SIG-M5 (cell line): Measurements from ENCODE around the gene SLC6A20.
"Not testable (repeated sequence)": the region's sequence is repeated elsewhere in the genome, so short reads cannot be mapped to it uniquely, and the experiment has no call there.

Experiments
- DNase-seq: peaks from one replicate; lab custom pipeline; 2025; lab: John Stamatoyannopoulos, UW

Gene SLC6A20

DNA sequence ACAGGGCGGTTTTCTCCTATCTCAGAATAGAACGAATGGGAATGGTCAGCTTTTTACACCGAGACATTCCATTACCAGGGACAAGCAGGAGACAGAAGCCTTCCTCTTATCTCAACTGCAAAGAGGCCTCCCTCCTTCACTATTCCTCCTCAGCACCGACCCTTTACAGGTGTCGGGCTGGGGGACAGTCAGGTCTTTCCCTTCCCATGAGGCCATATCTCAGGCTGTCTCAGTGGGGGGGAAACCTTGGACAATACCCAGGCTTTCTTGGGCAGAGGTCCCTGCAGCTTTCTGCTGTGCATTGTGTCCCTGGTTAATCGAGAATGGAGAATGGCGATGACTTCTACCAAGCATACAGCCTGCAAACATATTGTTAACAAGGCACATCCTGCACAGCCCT, 39.2 kb downstream of the SLC6A20 start:
- not testable (repeated sequence) for DNase-seq

GRCh38 chr3:45756055-45756454, 40.3 kb downstream of the SLC6A20 start:
- DNase-seq, result no peak

DNA sequence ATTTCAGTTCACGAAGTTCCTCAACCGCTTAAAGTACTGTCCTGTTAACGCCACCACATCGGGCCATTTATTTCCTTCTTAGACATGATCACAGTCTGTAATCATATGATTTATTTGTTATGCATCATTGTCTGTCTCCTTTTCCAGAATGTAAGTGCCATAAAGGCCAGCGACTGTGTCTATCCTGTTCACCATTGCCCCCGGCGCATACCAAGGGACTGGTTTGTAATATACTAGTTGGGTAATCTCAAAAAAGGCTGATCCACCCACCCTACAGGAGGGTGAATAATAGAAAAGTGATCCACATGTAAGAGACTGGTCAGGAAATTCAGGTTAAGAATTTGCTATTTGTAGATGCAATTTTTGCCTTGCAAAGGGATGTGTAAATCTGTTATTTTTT, 41.9 kb downstream of the SLC6A20 start:
- no peak for DNase-seq

DNA sequence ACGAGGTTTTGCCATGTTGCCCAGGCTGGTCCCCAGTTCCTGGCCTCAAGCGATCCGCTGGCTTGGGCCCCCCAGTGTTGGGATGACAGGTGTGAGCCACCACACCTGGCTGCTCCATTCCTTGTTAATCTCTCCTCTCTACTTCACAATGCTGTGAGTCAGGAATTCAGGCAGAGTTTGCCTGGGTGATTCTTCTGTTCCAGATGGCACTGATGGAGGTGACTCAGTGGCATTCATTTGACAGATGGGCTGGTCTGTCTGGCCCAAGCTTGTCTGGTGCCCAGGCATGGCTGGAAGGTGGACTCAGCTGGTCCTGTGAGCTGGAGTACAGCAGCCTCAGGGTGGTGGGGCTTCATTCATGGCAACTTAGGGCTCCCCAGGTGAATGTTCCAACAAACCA, 43.2 kb downstream of the SLC6A20 start:
- DNase-seq, result no peak

DNA sequence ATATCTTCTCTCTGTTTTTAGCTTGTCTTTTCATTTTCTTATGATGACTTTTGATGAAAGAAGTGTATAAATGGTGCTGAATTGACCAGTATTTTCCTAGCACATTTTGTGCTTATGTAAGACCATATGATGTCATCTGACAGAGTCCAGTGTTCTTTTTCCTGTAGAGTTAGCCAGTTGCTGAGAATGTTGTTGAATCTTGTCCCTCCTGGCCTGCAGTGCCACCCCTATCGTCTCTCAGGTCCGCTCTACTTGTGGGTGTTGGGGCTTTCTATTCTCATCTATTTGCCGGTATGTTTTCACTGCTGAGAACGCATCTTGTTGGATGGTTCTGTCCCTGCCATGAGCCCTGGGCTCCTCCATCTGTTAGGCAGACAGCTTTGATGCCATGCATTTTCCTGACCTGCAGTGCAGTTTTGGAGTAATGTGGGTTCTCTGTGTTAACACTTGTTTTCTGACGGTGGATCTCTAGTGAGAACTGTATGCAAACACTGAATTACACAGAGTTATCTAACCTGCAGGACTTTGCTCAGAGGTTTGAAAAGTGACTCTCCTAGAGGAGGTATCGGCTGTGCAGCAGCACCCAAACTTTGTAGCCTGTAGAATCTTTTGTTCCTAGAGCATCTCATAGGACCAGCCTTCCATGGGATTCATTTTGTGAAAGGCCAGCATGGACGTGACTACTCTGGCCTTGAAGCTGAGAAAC, 44.6 kb downstream of the SLC6A20 start:
- no peak for DNase-seq

- no peak for DNase-seq
These were observed 46.5 kb downstream of the SLC6A20 start for GRCh38 chr3:45749880-45750279.

- not testable (repeated sequence) for DNase-seq
These were observed 47.2 kb downstream of the SLC6A20 start for GRCh38 chr3:45749036-45749600.

DNA sequence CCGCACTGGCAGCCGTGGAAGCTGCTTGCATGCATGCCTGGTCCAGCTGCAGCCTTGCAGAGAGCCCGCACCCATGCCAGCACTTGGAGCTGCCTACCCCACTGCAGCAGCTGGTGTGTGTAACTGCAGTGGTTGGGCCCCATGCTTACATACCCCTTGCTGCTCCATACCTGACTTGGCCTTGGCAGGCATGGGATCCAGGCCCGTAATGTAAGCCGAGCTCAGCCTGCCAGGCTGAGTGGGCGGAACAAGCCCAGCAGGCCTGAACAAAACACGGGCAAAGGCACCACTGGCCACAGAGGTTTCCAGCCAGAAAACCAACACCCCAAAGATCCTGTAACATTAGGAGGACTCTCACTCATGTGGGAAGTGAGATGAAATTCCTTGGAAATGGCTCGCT, 48.3 kb downstream of the SLC6A20 start:
- DNase-seq, result no peak

DNA sequence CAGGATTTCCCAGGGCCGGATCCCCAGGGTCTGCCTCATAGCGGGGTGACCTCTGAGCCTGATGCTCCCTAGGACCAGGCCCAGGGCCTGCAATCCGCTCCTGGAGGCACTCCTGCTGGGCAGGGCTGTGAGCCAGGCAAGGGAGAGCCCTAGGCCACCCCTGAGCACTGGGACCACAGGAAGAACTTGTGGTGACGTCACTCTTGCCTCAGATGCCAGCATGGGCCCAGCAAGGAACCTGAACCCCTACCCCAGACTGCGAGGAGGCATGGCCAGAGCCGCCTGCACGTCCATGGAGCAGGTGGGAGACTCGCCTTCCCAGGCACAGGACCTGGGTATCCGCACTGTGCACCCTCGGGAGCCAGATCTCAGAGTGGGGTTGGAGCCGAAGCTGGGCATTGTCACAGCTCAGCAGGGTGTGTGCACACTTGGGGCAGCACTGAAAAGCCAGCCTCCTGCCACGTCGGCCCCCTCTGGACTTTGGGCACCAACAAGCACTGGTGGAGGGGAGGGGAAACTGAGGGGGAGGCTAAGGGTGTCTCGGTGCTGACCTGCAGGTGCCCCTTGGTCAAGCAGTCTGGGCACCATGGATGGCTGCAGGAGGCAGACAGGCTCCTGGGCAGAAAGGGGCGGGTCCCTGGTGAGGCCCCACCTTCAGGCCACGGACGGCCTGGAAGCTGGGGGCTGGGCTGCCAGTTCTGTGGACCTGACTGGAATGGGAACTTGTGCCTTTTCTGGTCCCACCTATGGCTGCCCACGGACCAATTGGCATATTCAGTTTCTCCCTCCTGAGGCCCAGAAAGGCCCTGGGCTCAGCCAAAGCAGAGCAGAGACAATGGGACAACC, 49.3 kb downstream of the SLC6A20 start:
- DNase-seq, result no peak

DNA sequence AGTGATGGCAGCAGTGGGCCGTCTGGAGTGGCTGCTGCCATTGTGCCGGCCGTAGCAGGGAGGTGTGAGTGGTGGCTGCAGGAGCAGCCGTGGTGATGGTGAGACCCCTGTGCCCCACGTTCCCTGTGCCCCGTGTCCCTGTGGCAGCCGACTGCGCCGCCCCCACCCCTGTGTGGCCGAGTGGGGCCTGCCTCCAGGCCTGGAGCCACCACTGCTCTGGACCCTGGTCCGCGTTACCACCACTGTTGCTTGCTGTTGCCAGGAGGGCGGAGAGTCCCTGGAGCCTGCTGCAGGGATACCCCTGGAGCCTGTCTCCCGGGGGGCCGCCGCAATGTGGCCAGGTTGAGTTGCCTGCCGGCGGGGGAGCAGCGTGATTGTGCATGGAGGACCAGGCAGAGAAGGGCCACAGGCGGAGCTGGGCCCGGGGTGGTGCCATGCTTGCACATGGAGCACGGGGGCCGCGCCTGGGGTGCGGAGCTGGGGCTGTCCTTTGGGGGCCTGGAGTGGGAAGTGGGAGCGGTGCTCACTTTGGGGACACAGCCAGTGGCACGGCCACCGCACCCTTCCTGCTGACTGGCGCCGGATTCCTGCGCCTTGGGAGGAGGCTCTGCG, 50.1 kb downstream of the SLC6A20 start:
- DNase-seq, result no peak

DNA sequence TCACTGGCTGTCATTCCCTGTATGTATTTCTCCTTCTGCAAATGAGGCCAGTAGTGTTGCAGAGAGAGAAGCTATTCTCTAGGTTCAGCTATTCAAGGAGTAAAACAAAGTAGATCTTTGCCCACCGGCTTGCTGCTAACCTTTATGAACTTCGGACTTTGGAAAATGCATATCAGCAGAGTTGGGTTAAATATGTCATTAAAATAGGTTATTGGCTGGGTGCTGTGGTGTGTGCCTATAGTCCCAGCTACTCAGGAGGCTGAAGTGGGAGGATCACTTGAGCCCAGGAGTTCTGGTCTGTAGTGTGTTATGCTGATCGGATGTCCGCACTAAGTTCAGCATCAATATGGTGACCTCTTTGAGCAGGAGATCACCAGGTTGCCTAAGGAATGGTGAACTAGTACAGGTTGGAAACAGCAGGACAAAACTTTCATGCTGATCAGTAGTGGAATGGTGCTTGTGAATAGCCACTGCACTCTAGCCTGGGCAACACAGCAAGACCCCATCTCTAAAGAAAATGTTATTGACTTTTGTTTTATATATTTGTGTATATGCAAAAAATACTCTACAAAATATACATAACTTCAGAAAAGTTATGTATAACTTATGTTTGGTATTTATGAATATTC, 53.8 kb downstream of the SLC6A20 start:
- no peak for DNase-seq

- no peak for DNase-seq
These were observed 54.4 kb downstream of the SLC6A20 start for GRCh38 chr3:45741742-45742460.

GRCh38 chr3:45741247-45741646, 55.1 kb downstream of the SLC6A20 start:
- no peak for DNase-seq

GRCh38 chr3:45739991-45740390, 56.3 kb downstream of the SLC6A20 start:
- DNase-seq, result no peak

GRCh38 chr3:45737234-45737633, 59.1 kb downstream of the SLC6A20 start:
- DNase-seq, result no peak

DNA sequence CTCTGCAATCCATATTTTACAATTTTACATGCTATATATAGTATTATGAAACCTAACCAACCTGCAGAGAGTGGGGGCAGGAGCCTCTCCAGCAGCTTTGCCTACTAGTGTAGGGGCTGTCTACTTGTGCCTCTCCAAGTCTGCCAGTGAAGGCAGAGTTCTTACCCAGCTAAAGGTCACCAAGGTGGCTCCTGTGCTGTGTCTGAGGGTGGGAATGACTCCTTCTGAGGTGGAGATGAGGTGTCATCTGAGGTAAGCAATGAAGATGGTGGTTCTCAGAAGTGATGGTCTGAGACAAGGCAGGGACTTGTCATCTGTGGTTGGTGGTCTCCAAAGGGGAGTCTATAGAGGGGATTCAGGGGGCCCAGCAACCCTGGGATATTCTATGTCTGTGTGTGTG, 59.6 kb downstream of the SLC6A20 start:
- no peak for DNase-seq

GRCh38 chr3:45730409-45731154, 65.8 kb downstream of the SLC6A20 start:
- DNase-seq, result no peak

DNA sequence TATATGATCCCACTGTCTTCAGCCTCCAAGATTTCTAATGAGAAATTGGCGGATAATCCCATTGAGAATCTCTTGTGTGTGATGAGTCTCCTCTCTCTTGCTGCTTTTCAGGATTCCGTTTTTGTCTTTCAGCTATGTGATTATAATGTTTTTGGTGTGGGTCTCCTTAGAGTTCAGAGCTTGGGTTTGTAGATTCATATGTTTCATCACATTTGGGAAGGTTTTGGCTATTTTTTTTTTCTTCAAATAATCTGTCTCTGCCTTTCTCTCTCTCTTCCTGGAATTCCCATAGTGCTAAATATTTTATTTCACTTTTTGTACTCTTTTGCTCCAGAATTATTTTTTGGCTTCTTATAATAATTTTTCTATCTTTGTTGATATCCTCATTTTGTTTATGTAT, 66.7 kb downstream of the SLC6A20 start:
- DNase-seq, result no peak

- no peak for DNase-seq
These were observed 71.4 kb downstream of the SLC6A20 start for GRCh38 chr3:45724911-45725310.

- no peak for DNase-seq
These were observed 76.5 kb downstream of the SLC6A20 start for GRCh38 chr3:45719655-45720487.
